Esophagus (tissue), 2 donors: ENCODE measurements around the gene HTR3E. TPM values are rescaled to one million over a fixed set of nuclear protein-coding genes. Genes with fewer than 3 reads are reported as not detected.
"Not testable (repeated sequence)": the region's sequence is repeated elsewhere in the genome, so short reads cannot be mapped to it uniquely, and the experiment has no call there.

Experiments used
- H3K27ac ChIP-seq, 2 donors: one replicate each; pipeline ENCODE4 v1.5.1; 2013; ENCODE audit warnings: low read depth in 2 of 2, mild to moderate bottlenecking in 2 of 2, inconsistent platforms in 1 of 2, low read length in 1 of 2, moderate library complexity in 1 of 2
- H3K27me3 ChIP-seq, 2 donors: one replicate each; pipeline ENCODE4 v1.6.1; 2013; ENCODE audit warnings: low read length in 2 of 2, control low read depth in 1 of 2, mild to moderate bottlenecking in 1 of 2; ENCODE audit not compliant: insufficient read depth in 2 of 2, control insufficient read depth in 1 of 2
- H3K36me3 ChIP-seq, 2 donors: one replicate each; pipeline ENCODE4 v1.6.1; 2013; ENCODE audit warnings: low read length in 1 of 2; ENCODE audit not compliant: control insufficient read depth in 2 of 2, insufficient read depth in 2 of 2
- H3K4me1 ChIP-seq, 2 donors: one replicate each; pipeline ENCODE4 v1.6.1; 2013; ENCODE audit warnings: low read length in 1 of 2; ENCODE audit not compliant: control insufficient read depth in 2 of 2, insufficient read depth in 2 of 2
- H3K4me3 ChIP-seq, 2 donors: one replicate each; pipeline ENCODE4 v1.5.1; 2013; ENCODE audit warnings: low read length in 2 of 2, mild to moderate bottlenecking in 2 of 2, low read depth in 1 of 2, moderate library complexity in 1 of 2
- H3K9me3 ChIP-seq, 2 donors: one replicate each; pipeline ENCODE4 v1.6.1; 2013; ENCODE audit warnings: mild to moderate bottlenecking in 2 of 2, low read depth in 1 of 2, low read length in 1 of 2, moderate library complexity in 1 of 2; ENCODE audit not compliant: control insufficient read depth in 2 of 2, insufficient read depth in 1 of 2
- WGBS, 2 donors: extraction: QIAGEN DNeasy Blood & Tissue Kit; methylation state at CpG; one replicate each; pipeline ENCODE4 v1.1.7; 2013; 5-methylcytosine and 5-hydroxymethylcytosine counted together
- polyA plus RNA-seq, 2 donors: library from polyadenylated mRNA; stranded (reverse); fragments of 200-250 nt; gene quantifications; one replicate each; pipeline ENCODE4 v1.2.3, GENCODE V29; 2013
- donor health status: healthy with polysubstance abuse.
- donor health status: Bipolar disorder and iron deficiency.

HTR3E gene
- polyA plus RNA-seq, 2 donors: not detected

GRCh38 chr3:184099806-184100686, 3.2 kb downstream of the HTR3E start:
- H3K36me3 ChIP-seq: no peaks in the 10 kb centered on the region
- H3K4me3 ChIP-seq: no peak overlapping the region
- no peaks in the 10 kb centered on the region for H3K4me1 ChIP-seq
- no peak overlapping the region for H3K27ac ChIP-seq
- 54 to 64% methylated on average over 24 of the region's 24 CpGs for WGBS, 2 donors
- H3K9me3 ChIP-seq: no peaks in the 10 kb centered on the region
- H3K27me3 ChIP-seq: peaks cover 0 to 4% of the 10 kb centered on the region in 2 donors

- H3K36me3 ChIP-seq: no peaks in the 10 kb centered on the region
- no peak overlapping the region for H3K27ac ChIP-seq
- no peaks in the 10 kb centered on the region for H3K4me1 ChIP-seq
- no peaks in the 10 kb centered on the region for H3K9me3 ChIP-seq
- WGBS, 2 donors: 55 to 61% methylated on average over 7 of the region's 7 CpGs
- H3K27me3 ChIP-seq: no peaks in the 10 kb centered on the region
- H3K4me3 ChIP-seq: no peak overlapping the region
Observed at GRCh38 chr3:184110316-184110725, 13.5 kb downstream of the HTR3E start.

GRCh38 chr3:184116017-184116416, 19.2 kb downstream of the HTR3E start:
- no peak overlapping the region for H3K4me3 ChIP-seq
- WGBS, 2 donors: 88 to 93% methylated on average over 4 of the region's 4 CpGs
- H3K27me3 ChIP-seq: no peaks in the 10 kb centered on the region
- no peaks in the 10 kb centered on the region for H3K4me1 ChIP-seq
- no peaks in the 10 kb centered on the region for H3K9me3 ChIP-seq
- no peak overlapping the region for H3K27ac ChIP-seq
- H3K36me3 ChIP-seq: no peaks in the 10 kb centered on the region

- Histone ChIP-seq H3K27me3 (no peaks in the 10 kb centered on the region), H3K4me3 (no peak overlapping the region), H3K4me1 (no peaks in the 10 kb centered on the region), H3K9me3 (no peaks in the 10 kb centered on the region), H3K27ac (no peak overlapping the region), H3K36me3 (no peaks in the 10 kb centered on the region)
- 93 to 94% methylated on average over 6 of the region's 6 CpGs for WGBS, 2 donors
Observed at GRCh38 chr3:184117636-184118035, 20.8 kb downstream of the HTR3E start.

GRCh38 chr3:184121031-184121430, 24.2 kb downstream of the HTR3E start:
- H3K27ac ChIP-seq, H3K4me1 ChIP-seq, H3K4me3 ChIP-seq, H3K27me3 ChIP-seq, H3K9me3 ChIP-seq, H3K36me3 ChIP-seq: not testable (repeated sequence)
- WGBS, 2 donors: 95 to 96% methylated on average over 8 of the region's 8 CpGs

GRCh38 chr3:184126006-184126405, 29.1 kb downstream of the HTR3E start:
- Histone ChIP-seq H3K36me3 (no peaks in the 10 kb centered on the region), H3K4me3 (no peak overlapping the region), H3K4me1 (no peaks in the 10 kb centered on the region), H3K9me3 (no peaks in the 10 kb centered on the region), H3K27me3 (no peaks in the 10 kb centered on the region), H3K27ac (no peak overlapping the region)
- 71 to 72% methylated on average over 3 of the region's 3 CpGs for WGBS, 2 donors

- 23 to 50% methylated on average over 2 of the region's 2 CpGs for WGBS, 2 donors
- Histone ChIP-seq H3K36me3 (no peaks in the 10 kb centered on the region), H3K4me3 (no peak overlapping the region), H3K9me3 (no peaks in the 10 kb centered on the region), H3K27ac (no peak overlapping the region), H3K27me3 (no peaks in the 10 kb centered on the region), H3K4me1 (no peaks in the 10 kb centered on the region)
Observed at GRCh38 chr3:184129012-184129411, 32.1 kb downstream of the HTR3E start.

GRCh38 chr3:184132945-184133344, 36.1 kb downstream of the HTR3E start:
- WGBS, 2 donors: 92 to 94% methylated on average over 4 of the region's 4 CpGs
- Histone ChIP-seq H3K9me3 (no peaks in the 10 kb centered on the region), H3K4me3 (no peak overlapping the region), H3K27ac (no peak overlapping the region), H3K27me3 (no peaks in the 10 kb centered on the region), H3K36me3 (peaks cover 0 to 4% of the 10 kb centered on the region in 2 donors), H3K4me1 (no peaks in the 10 kb centered on the region)

GRCh38 chr3:184133840-184134745, 37.2 kb downstream of the HTR3E start:
- Histone ChIP-seq H3K27ac (peak overlapping the region; percentile 93 to 95), H3K4me1 (no peaks in the 10 kb centered on the region), H3K4me3 (peak overlapping the region; percentile 74 to 93), H3K36me3 (peaks cover 0 to 4% of the 10 kb centered on the region in 2 donors), H3K9me3 (no peaks in the 10 kb centered on the region), H3K27me3 (no peaks in the 10 kb centered on the region)
- WGBS, 2 donors: 1% methylated on average over 32 to 37 of the region's 37 CpGs
